Stimulated activated CD8-positive, alpha-beta memory T cell treated with anti-CD3 and anti-CD28 coated beads, Interleukin-15, amount 100 ng/mL, for 24 hours (primary cell): ENCODE results near the gene ABCF3.

Experiments used
- DNase-seq: peaks from one replicate; pipeline ENCODE4 v3.0.0-alpha.2; 2020; ENCODE audit warnings: low read depth

Gene ABCF3

GRCh38 chr3:184167786-184168185, 18.2 kb upstream of the ABCF3 start:
- no peak for DNase-seq

DNA sequence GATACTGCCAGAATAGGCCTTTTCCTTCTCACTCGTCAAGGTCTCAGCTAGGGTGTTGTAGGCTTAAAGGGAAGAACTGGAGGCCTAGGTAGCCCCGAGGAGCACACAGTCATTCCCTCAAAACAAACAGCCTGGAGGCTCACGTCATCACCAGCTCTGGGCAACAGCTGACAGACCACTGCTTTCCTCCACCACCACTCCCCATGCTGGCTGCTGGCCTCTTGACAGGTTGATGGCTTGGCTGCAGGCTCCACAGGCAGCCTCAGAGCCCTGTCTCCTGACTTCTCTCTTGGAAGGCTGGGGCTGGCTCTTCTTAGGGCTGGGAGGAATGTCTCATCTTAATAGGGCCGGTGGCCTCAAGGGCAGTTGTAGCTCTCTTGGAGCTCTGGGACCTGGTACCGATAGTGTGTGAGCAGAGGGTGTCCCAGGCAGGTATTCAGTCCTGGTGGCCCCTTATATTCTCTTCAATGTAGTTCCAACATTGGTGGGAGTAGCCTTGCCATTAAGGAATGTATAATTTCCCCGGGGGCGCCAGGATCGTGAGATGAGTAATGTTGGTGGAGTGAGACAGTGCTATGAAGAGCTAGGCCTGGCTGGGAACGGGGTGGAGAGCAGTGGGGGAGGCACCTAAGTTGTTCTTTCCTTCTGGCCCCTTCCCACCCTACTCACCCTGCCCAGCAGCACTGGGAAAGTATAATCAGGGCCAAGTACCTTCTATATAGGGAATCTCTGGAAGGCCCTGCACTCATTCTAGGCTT, 17.5 kb upstream of the ABCF3 start:
- no peak for DNase-seq

GRCh38 chr3:184169896-184170875, 15.8 kb upstream of the ABCF3 start:
- no peak for DNase-seq

- DNase-seq: no peak
Measured at GRCh38 chr3:184171562-184171961, 14.4 kb upstream of the ABCF3 start.

DNA sequence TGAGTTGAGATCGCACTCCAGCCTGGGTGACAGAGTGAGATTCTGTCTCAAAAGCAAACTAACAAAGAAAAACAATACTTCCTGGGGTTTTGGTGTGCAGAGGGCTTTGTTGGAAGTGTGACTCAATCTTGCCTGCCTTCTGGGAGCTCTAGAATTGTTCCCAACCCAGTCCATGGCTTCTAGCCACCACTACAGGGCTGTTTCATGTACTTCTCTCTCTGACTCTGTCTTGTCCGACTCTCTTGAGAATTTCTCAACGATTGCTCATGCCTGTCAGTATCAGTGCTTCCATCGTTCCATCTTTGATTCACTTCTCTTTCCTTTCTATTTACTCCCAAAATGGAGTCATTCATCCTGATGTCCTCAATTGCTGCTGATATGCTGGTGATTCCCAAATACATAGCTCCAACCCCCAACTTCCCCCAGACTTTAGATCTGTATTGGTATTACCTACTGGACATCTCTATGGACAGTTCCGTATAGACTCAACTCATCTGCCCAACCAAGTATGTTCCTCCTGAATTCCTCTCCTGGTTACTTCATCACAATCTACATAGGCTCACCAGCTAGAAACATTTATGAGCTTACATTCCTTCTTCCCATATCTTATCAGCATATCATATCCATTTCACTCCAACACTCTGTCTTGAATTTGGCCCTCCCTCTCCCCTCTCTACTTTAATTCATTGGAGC, 13.2 kb upstream of the ABCF3 start:
- DNase-seq: no peak

DNA sequence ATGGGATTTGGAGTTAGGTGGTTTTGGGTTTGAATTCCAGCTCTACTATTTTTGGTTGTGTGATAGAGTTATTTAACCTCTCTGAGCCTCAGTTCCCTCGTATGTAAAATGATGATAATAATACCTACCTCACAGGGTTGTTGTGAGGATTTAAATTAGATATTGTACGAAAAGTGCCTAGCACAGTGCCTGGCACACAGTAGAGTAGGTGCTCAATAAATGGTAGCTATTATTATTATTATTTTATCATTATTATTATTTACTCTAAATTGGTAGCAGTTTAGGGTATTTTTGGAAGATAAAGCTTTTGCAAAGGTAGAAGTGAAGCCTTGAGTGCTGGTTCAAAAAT, 12.7 kb upstream of the ABCF3 start:
- no peak for DNase-seq

DNA sequence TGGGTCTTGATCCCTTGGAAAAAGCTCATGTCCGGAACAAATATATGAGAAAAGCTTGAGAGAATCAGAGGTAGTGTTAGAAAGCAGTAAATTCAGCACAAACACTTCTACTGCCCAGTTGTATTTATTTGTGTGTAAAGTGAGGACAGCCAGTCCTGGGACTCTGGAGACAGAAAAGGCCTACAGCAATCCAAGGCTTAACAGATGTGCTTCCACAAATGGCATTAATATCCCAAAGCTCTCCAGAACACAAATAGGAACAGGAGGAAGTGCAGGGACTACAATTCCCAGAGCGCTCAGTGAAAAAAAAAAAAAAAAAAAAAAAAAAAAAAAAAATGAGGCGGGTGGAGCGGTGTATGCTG, 11.7 kb upstream of the ABCF3 start:
- DNase-seq: no peak

DNA sequence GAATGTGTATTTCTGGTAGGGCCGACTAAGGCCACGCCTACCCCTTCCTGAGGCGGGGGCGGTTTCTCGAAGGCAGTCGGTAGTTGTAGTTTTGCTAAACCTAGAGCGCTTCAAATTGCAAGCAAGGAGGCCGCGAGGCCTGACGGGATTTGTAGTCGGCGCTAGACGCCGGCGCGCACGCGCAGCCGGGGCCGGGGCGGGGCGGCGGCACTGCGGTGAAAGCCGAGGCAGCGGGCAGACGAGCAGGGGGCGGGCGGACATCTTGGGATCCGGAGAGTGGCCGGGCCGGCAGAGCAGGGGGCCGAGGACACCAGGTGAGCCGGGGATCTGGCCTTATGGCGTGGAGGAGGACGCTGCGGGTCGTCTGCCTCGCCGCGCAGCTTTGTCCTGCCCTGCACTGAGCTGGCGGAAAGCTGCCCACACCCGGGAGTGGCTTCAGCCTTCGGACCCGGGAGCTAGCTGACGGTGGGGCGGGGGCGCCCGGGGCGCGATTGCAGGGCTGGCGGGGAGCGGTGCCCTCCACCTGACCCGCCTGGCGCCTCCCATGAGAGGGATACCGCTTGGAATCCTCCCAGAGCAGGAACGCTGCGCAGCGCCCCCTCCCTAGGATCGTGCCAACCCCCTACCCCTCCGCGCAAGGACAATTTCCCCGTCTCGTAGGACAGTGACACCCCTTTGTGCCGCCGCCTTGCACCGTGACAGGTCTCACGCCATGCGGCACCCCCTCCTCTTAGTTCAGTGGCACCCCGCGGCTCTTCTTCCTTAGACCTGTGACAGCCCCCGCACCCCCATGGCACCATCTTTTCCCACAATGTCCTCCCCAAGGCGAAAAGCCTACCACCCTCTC, 11.1 kb upstream of the ABCF3 start, which contains the start of gene AP2M1:
TSS of gene AP2M1 (plus strand) at position 210 of the 847 bp plus-strand sequence. CDS start 2,139 bp downstream, outside the sequence.
- peak; percentile 92 for DNase-seq

GRCh38 chr3:184175506-184175905, 10.5 kb upstream of the ABCF3 start:
- DNase-seq: no peak

DNA sequence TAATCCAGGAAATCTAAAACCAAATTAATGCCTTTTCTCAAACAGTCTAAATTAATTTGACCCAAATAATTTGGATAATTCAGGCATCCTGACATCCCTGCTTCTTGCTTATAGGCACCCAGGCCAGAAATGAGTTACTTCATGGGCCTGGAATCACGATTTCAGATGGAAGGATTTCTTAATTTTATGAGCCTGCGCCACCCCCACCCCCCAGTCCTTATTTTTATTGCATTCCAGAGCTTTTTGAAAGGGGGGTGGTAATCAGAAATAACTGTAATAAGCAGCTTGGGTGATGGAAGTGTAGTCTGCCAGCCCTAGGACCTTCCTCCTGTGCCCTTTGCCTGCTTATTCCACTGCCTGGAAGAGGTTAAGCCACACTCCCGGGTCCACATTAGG, 10.0 kb upstream of the ABCF3 start:
- DNase-seq: no peak

- no peak for DNase-seq
Measured at GRCh38 chr3:184176377-184177330, 9.3 kb upstream of the ABCF3 start.

GRCh38 chr3:184177331-184177731, 8.7 kb upstream of the ABCF3 start:
- DNase-seq: no peak

DNA sequence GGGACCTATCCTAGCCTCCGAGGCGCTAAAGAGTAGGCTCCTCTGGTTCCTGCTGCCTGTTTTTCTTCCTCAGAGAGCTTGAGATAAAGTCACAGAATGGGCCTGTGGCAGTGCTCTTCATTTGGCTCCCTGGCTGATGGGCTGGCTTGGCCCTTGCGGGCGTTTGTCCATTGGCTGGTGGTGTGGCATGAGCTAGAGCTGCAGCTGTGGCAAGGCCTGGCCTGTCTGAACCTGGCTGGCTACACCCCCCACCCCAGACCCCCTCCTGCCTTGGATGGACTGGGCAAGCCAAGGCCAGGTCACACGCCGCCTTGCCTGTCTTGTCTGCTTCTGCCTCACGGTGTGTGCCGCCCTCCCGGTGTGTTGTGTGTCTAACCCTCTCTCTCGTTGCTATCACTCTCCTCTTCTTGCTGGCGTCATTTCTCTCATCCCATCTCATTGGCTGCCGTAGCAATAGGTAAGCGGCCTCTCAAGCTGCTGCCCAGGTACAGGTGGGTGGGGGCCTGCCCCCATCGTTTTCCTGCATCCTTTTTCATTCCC, 8.2 kb upstream of the ABCF3 start:
- no peak for DNase-seq

- no peak for DNase-seq
Measured at GRCh38 chr3:184178521-184179138, 7.4 kb upstream of the ABCF3 start.

DNA sequence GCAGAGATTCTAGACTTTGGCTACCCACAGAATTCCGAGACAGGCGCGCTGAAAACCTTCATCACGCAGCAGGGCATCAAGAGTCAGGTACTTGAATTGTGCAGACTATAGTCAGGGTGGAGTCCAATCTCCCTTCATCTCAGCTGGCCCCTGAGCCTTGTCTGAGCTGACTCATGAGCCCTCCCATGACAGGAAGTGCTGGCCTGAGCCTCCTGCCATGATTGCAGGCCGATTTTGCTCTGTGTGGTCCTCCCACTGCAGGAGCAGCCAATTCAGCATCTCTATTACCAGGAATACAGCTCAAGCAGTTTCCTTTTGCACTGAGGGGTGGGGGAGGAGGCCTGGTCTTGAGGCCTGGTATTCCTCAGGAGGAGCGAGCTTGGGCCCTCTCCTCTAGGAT, 5.8 kb upstream of the ABCF3 start:
- no peak for DNase-seq

DNA sequence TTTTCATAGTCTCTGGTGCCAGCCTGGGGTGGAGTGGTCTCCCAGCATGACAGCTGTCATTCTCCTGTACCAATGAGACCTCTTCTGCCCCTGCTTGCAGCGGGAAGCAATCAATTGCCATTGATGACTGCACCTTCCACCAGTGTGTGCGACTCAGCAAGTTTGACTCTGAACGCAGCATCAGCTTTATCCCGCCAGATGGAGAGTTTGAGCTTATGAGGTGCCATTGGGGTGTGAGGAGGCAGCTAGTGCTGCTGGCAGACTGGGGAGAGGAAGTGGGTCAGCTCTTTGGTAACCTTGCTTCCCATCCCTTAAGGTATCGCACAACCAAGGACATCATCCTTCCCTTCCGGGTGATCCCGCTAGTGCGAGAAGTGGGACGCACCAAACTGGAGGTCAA, 4.4 kb upstream of the ABCF3 start:
- DNase-seq: no peak

GRCh38 chr3:184183679-184184078, 2.3 kb upstream of the ABCF3 start:
- no peak for DNase-seq

GRCh38 chr3:184184546-184185230, 1.3 kb upstream of the ABCF3 start:
- DNase-seq: no peak
